Kidney epithelial cell (primary cell): Measurements from ENCODE around the gene ZNRF2. TPM values are rescaled to one million over a fixed set of nuclear protein-coding genes. Genes with fewer than 3 reads are reported as not detected.

ENCODE experiments used
- DNase-seq: peaks from one replicate; pipeline ENCODE4 v3.0.0-alpha.2; 2010; ENCODE audit warnings: low read depth
- H3K27me3 ChIP-seq: 2 replicates; pipeline ENCODE4 v1.6.0; 2011; ENCODE audit warnings: low read length; ENCODE audit not compliant: control insufficient read depth, insufficient read depth
- H3K36me3 ChIP-seq: 2 replicates; pipeline ENCODE4 v1.5.1; 2011; ENCODE audit warnings: low read length; ENCODE audit not compliant: control insufficient read depth, insufficient read depth
- H3K4me3 ChIP-seq: 2 replicates; pipeline ENCODE4 v1.5.1; 2011; ENCODE audit warnings: low read depth, mild to moderate bottlenecking, control low read depth, low read length
- CTCF ChIP-seq: IDR thresholded peaks from 2 replicates; pipeline ENCODE4 v1.5.1; 2011; ENCODE audit warnings: mild to moderate bottlenecking, moderate library complexity, low read length, control low read depth, inconsistent platforms; ENCODE audit not compliant: insufficient read depth, poor library complexity, severe bottlenecking
- total RNA-seq: library from RNA; depleted of rRNA; stranded (reverse); fragments of >200 nt; gene quantifications from 2 replicates; pipeline ENCODE4 v1.2.3, GENCODE V29; 2015

Gene ZNRF2
- total RNA-seq, 1 donor from 2014 or later = 11.2 TPM

- no peak for DNase-seq
- Histone ChIP-seq H3K4me3 (no peak overlapping the region), H3K27me3 (peaks cover 11% of the 10 kb centered on the region), H3K36me3 (no peaks in the 10 kb centered on the region)
- TF ChIP-seq CTCF = no peak
Observed at GRCh38 chr7:30249986-30250774, 34.2 kb upstream of the ZNRF2 start.

GRCh38 chr7:30251708-30252329, 32.6 kb upstream of the ZNRF2 start:
- no peak for TF ChIP-seq CTCF
- Histone ChIP-seq H3K36me3 (no peaks in the 10 kb centered on the region), H3K4me3 (no peak overlapping the region), H3K27me3 (peaks cover 2% of the 10 kb centered on the region)
- DNase-seq = no peak

GRCh38 chr7:30252885-30253795, 31.3 kb upstream of the ZNRF2 start:
- Histone ChIP-seq H3K36me3 (no peaks in the 10 kb centered on the region), H3K27me3 (no peaks in the 10 kb centered on the region), H3K4me3 (no peak overlapping the region)
- TF ChIP-seq CTCF = no peak
- no peak for DNase-seq

GRCh38 chr7:30253796-30254165, 30.6 kb upstream of the ZNRF2 start:
- Histone ChIP-seq H3K27me3 (no peaks in the 10 kb centered on the region), H3K4me3 (no peak overlapping the region), H3K36me3 (no peaks in the 10 kb centered on the region)
- no peak for DNase-seq
- TF ChIP-seq CTCF = no peak

- Histone ChIP-seq H3K27me3 (no peaks in the 10 kb centered on the region), H3K4me3 (no peak overlapping the region), H3K36me3 (no peaks in the 10 kb centered on the region)
- TF ChIP-seq CTCF = no peak
- no peak for DNase-seq
Observed at GRCh38 chr7:30254248-30254647, 30.1 kb upstream of the ZNRF2 start.
